Tibial artery (tissue), 4 donors: ENCODE measurements around the gene XRCC3.

ENCODE experiments used
- DNase-seq, 2 donors: peaks; one replicate each; pipeline ENCODE4 v3.0.0-alpha.2; 2019
- H3K27ac ChIP-seq, 2 donors: fragments of 200-600 bp; sonication (generic) in 1 of 2; 1 replicate in 1 of 2; 2 replicates in 1 of 2; pipeline ENCODE4 v1.5.1; 2018 to 2019; ENCODE audit warnings: mild to moderate bottlenecking in 1 of 2
- H3K27me3 ChIP-seq, 2 donors: fragments of 200-600 bp; sonication (generic) in 1 of 2; one replicate each; pipeline versions ENCODE4 v1.5.1 to v1.6.0; 2016 to 2019
- H3K36me3 ChIP-seq, 3 donors: fragments of 200-600 bp; sonication (generic) in 2 of 3; one replicate each; pipeline ENCODE4 v1.5.1; 2016 to 2019; ENCODE audit warnings: mild to moderate bottlenecking in 2 of 3
- H3K4me1 ChIP-seq, 4 donors: fragments of 200-600 bp; sonication (generic) in 2 of 4; 1 replicate in 3 of 4; 2 replicates in 1 of 4; pipeline ENCODE4 v1.5.1; 2016 to 2019
- H3K4me3 ChIP-seq, 2 donors: fragments of 200-600 bp; sonication (generic) in 1 of 2; 1 replicate in 1 of 2; 2 replicates in 1 of 2; pipeline ENCODE4 v1.5.1; 2018 to 2019; ENCODE audit warnings: mild to moderate bottlenecking in 2 of 2
- H3K9me3 ChIP-seq, 3 donors: fragments of 200-600 bp; sonication (generic) in 1 of 3; one replicate each; pipeline ENCODE4 v1.5.1; 2016 to 2019
- CTCF ChIP-seq, 2 experiments: fragments of 200-600 bp in 1 of 2; fragments of 450-650 bp in 1 of 2; IDR thresholded peaks; one replicate each; pipeline ENCODE4 v1.5.1; 2017 to 2019; ENCODE audit warnings: antibody characterized with exemption in 2 of 2, mild to moderate bottlenecking in 1 of 2, moderate library complexity in 1 of 2
- intact Hi-C: fragments of 100-400 bp; cut with DNase I; formaldehyde crosslinking; loops from one replicate; pipeline ENCODE4 v1.15.0; 2023; ENCODE audit warnings: low total_unique reads

XRCC3 gene

GRCh38 chr14:103667671-103668070 is 47.6 kb downstream of the XRCC3 start:
- Histone ChIP-seq H3K9me3 (no peaks in the 10 kb centered on the region), H3K27ac (no peak overlapping the region), H3K4me3 (no peak overlapping the region), H3K27me3 (no peaks in the 10 kb centered on the region), H3K4me1 (peaks cover 0 to 25% (median 9%) of the 10 kb centered on the region in 4 donors), H3K36me3 (peaks cover 64 to 93% (median 80%) of the 10 kb centered on the region in 3 donors)
- no peak for DNase-seq
- intact Hi-C loops: no loop called here
- no peak for TF ChIP-seq CTCF (IDR thresholded peaks at IDR 0.05)

DNA sequence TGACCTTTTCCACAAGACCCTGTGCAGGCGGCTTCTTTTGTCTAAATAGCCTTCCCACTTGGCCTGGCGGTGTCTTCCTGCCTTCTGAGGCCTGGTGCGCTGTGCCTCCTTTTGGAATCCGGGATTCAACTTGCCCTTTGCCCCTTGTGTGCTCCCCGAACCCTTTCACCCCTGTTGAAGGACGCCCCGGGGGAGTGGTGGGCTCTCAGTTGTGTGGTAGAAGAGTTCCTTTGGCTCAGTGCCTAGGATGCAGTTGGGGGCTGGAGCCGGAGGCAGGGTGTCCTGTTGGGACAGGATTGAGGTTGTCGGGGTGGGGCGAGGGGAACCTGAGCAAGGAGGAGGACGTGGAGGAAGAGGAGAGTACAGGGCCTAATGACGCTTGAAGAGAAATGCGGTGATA is 51.7 kb downstream of the XRCC3 start:
- no peak for DNase-seq
- H3K4me1 ChIP-seq: peaks cover 0 to 26% (median 9%) of the 10 kb centered on the region in 4 donors
- intact Hi-C loops: no loop called here
- no peak overlapping the region for H3K4me3 ChIP-seq
- H3K36me3 ChIP-seq: peaks cover 57 to 93% (median 79%) of the 10 kb centered on the region in 3 donors
- H3K27ac ChIP-seq: peak overlapping the region; percentile 46 to 60
- H3K9me3 ChIP-seq: no peaks in the 10 kb centered on the region
- no peak for TF ChIP-seq CTCF (IDR thresholded peaks at IDR 0.05)
- H3K27me3 ChIP-seq: no peaks in the 10 kb centered on the region

- intact Hi-C loops: no loop called here
- H3K36me3 ChIP-seq: peaks cover 56 to 92% (median 77%) of the 10 kb centered on the region in 3 donors
Observed at GRCh38 chr14:103662591-103662990, 52.7 kb downstream of the XRCC3 start.

GRCh38 chr14:103662029-103662428 is 53.2 kb downstream of the XRCC3 start:
- H3K36me3 ChIP-seq: peaks cover 58 to 92% (median 77%) of the 10 kb centered on the region in 3 donors
- peaks cover 0 to 40% (median 10%) of the 10 kb centered on the region in 4 donors for H3K4me1 ChIP-seq
- H3K27ac ChIP-seq: no peak overlapping the region
- intact Hi-C loops: no loop called here
- no peak for TF ChIP-seq CTCF (IDR thresholded peaks at IDR 0.05)
- DNase-seq: no peak
- no peak overlapping the region for H3K4me3 ChIP-seq
- no peaks in the 10 kb centered on the region for H3K9me3 ChIP-seq
- no peaks in the 10 kb centered on the region for H3K27me3 ChIP-seq

More at GRCh38 chr14:103662591-103662990, 52.7 kb downstream of the XRCC3 start:
- H3K4me3 ChIP-seq: no peak overlapping the region
- TF ChIP-seq CTCF (IDR thresholded peaks at IDR 0.05): no peak
- H3K27ac ChIP-seq: peak overlapping the region in 1 of 2 donors; percentile 9
- peaks cover 0 to 34% (median 9%) of the 10 kb centered on the region in 4 donors for H3K4me1 ChIP-seq
- DNase-seq: no peak
- H3K27me3 ChIP-seq: no peaks in the 10 kb centered on the region
- H3K9me3 ChIP-seq: no peaks in the 10 kb centered on the region

GRCh38 chr14:103659631-103660030 is 55.6 kb downstream of the XRCC3 start:
- intact Hi-C loops: no loop called here
- no peaks in the 10 kb centered on the region for H3K27me3 ChIP-seq
- no peak for TF ChIP-seq CTCF (IDR thresholded peaks at IDR 0.05)
- no peaks in the 10 kb centered on the region for H3K9me3 ChIP-seq
- peaks cover 0 to 56% (median 17%) of the 10 kb centered on the region in 4 donors for H3K4me1 ChIP-seq
- DNase-seq: no peak
- peaks cover 81 to 94% (median 93%) of the 10 kb centered on the region in 3 donors for H3K36me3 ChIP-seq
- H3K4me3 ChIP-seq: no peak overlapping the region
- H3K27ac ChIP-seq: no peak overlapping the region

- peaks cover 71 to 82% (median 74%) of the 10 kb centered on the region in 3 donors for H3K36me3 ChIP-seq
- no peak for DNase-seq
- intact Hi-C loops: no loop called here
Observed at GRCh38 chr14:103657471-103657870, 57.8 kb downstream of the XRCC3 start.

More at GRCh38 chr14:103657471-103657870, 57.8 kb downstream of the XRCC3 start:
- H3K9me3 ChIP-seq: no peaks in the 10 kb centered on the region
- peaks cover 0 to 56% (median 25%) of the 10 kb centered on the region in 4 donors for H3K4me1 ChIP-seq
- TF ChIP-seq CTCF (IDR thresholded peaks at IDR 0.05): no peak
- no peak overlapping the region for H3K4me3 ChIP-seq
- H3K27me3 ChIP-seq: no peaks in the 10 kb centered on the region
- peak overlapping the region in 1 of 2 donors; percentile 21 for H3K27ac ChIP-seq
